GM12892 (cell line): ENCODE data around the gene CABYR.

ENCODE experiments used
- DNase-seq: peaks from one replicate; pipeline ENCODE4 v3.0.0; 2011; ENCODE audit not compliant: insufficient read length
- FAIRE-seq: peaks from 2 replicates; lab custom pipeline; 2011; peaks lifted over from hg19 to GRCh38; lab: Jason Lieb, UNC
- POLR2A ChIP-seq: IDR thresholded peaks from 2 replicates; pipeline ENCODE4 v1.6.1; 2011; ENCODE audit warnings: low read depth, low read length, control low read depth
- POLR2AphosphoS5 ChIP-seq: IDR thresholded peaks from 2 replicates; pipeline ENCODE4 v1.6.1; 2011; ENCODE audit warnings: low read depth, low read length, control low read depth
- TAF1 ChIP-seq: IDR thresholded peaks from 2 replicates; pipeline ENCODE4 v1.6.1; 2011; ENCODE audit warnings: low read depth, mild to moderate bottlenecking, control low read depth, low read length, borderline replicate concordance

Gene CABYR

GRCh38 chr18:24197412-24197811 is 58.5 kb downstream of the CABYR start:
- TF ChIP-seq TAF1: no peak

GRCh38 chr18:24198461-24198860 is 59.6 kb downstream of the CABYR start:
- FAIRE-seq (no peak), DNase-seq (no peak)
- no peak for TF ChIP-seq POLR2A
- no peak for TF ChIP-seq TAF1
- TF ChIP-seq POLR2AphosphoS5: no peak

More at GRCh38 chr18:24197412-24197811, 58.5 kb downstream of the CABYR start:
- no peak for DNase-seq
- no peak for FAIRE-seq

GRCh38 chr18:24199372-24199962 is 60.6 kb downstream of the CABYR start:
- TF ChIP-seq POLR2AphosphoS5: no peak
- no peak for TF ChIP-seq POLR2A
- no peak for TF ChIP-seq TAF1
- DNase-seq (no peak), FAIRE-seq (no peak)

DNA sequence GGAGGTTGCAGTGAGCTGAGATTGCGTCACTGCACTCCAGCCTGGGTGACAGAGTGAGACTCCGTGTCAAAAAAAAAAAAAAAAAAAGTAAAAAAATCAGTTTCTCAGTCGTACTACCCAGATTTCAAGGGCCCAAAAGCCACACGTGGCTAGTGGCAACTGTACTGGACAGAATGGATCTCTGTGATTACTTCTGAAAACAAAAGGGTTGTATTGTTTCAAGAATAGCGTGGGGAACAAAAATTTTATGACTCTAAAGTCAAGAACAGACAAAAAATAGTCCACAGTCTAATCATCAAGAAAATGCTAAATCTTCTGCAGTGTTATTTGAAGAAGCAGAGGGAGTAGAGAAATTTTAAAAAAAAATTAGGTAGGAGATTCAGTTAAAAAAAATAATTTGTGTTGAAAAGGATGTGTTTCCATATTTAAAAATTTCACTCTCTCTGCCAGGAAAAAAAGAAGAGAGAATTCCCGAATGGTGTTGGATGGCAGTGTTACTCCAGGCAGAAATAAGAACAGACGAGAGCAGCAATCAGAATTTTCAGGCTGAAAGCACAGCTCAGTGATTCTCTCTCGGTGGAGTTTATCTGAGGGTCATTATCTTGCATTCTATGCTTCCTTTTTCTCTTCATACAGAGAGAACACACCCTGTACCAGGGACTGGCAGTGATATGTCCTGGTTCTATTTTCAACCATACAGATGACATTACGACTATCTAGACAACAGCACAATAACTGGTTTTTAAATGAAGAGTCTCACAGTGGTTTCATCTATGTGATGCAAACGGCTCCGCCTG is 61.8 kb downstream of the CABYR start:
- DNase-seq (no peak), FAIRE-seq (no peak)
- TF ChIP-seq POLR2A: no peak
- TF ChIP-seq TAF1: no peak
- no peak for TF ChIP-seq POLR2AphosphoS5

DNA sequence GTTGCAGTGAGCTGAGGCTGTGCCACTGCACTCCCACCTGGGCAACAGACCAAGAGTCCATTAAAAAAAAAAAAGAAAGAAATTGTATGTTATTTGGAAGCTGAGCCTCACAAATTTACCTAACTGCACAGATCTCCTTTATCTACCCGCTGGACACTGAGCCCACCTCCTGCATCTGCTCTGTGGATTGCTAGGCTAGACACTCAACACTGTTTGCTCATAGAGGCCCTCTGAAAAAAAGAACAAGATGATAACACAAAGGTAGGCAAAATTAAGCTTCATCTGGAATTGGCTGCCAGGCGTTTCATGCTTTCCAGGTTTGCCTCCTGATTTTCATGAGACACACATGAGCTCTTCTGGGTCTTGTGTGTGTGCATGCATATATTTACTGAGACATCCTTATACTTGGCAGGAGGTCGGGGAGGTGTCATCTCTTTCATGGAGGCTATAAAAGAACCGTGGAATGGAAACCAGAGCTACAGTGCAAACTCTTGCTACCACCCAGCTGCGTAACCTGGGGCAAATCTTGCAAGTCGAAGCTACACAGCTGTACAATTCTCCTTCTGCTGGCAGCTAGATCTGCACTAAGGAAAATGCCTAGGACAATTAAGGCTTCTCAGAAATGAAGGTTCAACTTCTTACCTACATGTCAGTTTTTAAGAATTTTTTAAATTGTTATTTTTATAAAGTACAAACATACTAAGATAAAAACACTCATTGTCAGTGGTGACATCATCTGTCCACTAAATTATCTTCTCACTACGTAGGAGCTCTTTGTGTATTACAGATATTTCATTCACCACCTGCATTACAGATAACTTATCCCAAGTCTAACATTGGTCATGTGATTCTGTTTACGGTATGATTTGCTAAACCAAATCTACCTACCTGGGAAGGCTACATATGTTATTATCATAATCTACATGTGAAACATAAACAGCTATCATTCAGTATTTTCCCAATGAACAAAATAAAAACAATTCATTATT is 63.1 kb downstream of the CABYR start:
- no peak for DNase-seq
- no peak for FAIRE-seq
- no peak for TF ChIP-seq POLR2A
- TF ChIP-seq POLR2AphosphoS5: no peak
- TF ChIP-seq TAF1: no peak

DNA sequence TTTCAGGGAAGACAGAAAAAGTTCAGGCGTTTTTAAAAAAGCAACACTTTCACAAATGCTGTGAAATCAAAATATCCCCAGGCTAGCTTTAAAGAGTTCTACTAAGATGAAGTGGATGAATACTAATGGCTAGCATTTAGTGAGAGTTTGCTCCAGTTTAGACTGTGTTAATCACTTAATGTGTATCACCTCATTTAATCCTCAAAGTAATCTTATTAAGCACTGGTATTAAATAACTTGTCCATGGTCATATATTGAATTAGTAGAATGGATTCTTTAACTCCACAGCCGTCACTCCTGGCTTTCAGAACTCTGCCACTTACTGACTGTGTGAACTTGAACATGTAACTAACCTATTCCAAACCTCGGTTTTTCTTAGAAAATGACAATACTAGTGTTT is 66.0 kb downstream of the CABYR start:
- TF ChIP-seq TAF1: no peak
- TF ChIP-seq POLR2A: no peak
- no peak for FAIRE-seq
- no peak for DNase-seq

DNA sequence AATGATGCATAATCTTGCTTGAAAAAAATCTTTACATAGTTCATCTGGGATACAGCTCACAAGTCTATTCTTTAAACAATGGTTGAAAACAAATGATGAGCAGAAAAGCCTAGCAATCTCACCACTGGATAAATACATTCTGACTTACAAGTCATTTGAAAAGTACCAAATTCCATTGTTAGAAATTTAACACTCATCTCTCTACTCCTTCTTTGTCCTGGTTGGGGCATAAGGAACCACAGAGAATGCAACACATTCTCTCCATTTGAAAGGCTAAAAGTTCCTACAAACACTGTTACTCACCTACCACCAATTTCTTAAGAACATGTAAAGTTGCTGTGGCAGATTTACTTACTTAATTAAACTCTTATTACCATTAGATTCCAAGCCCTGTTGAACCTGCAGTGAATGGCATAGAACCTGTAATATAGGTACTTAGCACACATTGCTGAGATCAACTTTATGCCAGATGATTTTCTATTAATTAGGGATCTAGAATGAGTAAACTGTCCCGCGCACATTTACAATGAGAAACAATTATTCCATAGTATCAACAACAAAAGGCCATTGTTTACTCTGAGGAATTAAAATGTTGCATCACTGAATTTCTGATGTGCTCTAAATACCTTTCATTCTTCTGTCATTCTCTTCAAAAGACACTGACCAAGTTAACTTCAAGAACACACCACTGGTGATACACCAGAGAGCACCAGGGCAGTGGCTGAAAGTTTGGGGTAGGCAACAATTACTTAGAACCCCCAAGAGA is 69.6 kb downstream of the CABYR start:
- FAIRE-seq (no peak), DNase-seq (no peak)
- no peak for TF ChIP-seq POLR2A
- no peak for TF ChIP-seq POLR2AphosphoS5
- no peak for TF ChIP-seq TAF1

DNA sequence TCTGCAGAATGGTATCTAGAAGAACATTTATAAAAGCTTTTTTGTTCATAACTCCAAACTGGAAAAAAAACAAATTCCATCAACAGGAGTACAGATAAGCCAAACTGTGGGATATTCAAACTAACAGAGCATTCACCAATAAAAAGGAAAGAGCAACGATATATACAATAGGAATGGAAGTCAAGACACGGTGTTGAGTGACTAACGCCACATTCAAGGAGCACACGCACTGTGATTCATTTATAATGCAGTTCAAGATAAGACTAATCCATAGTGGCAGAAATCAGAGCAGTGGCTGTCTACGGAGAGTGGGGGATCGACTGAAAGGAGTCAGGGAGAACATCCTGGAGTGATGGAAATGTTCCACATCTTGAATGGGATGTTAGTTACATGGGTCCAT is 70.7 kb downstream of the CABYR start:
- DNase-seq (no peak), FAIRE-seq (no peak)
- TF ChIP-seq TAF1: no peak
- no peak for TF ChIP-seq POLR2AphosphoS5
- no peak for TF ChIP-seq POLR2A
